GM21717 (cell line): ENCODE data around the gene DPP7.
A peak's percentile ranks its signal among the peaks of the same experiment; 100 is the strongest.
"Not testable (repeated sequence)": the region's sequence is repeated elsewhere in the genome, so short reads cannot be mapped to it uniquely, and the experiment has no call there.

Source experiments
- ATAC-seq: cut with Tn5 transposase; IDR thresholded peaks from one replicate; pipeline ENCODE4 v1.9.1; 2021; ENCODE audit warnings: mild to moderate bottlenecking, moderate library complexity; ENCODE audit not compliant: unreplicated experiment

Gene DPP7

GRCh38 chr9:137075275-137075775, 39.2 kb downstream of the DPP7 start:
- no peak for ATAC-seq

GRCh38 chr9:137074657-137075274, 39.8 kb downstream of the DPP7 start:
- ATAC-seq, result no peak

GRCh38 chr9:137073992-137074399, 40.5 kb downstream of the DPP7 start:
- ATAC-seq, result no peak

- no peak for ATAC-seq
Observed at GRCh38 chr9:137071282-137071681, 43.3 kb downstream of the DPP7 start.

- no peak for ATAC-seq
Observed at GRCh38 chr9:137070906-137071275, 43.6 kb downstream of the DPP7 start.

- ATAC-seq, result peak; percentile 47
Observed at GRCh38 chr9:137070201-137070905, 44.2 kb downstream of the DPP7 start, which contains the start of gene SAPCD2. Gene SAPCD2 (minus strand): TSS chr9:137070557. CDS start chr9:137070460, 97 bp downstream.

- ATAC-seq, result no peak
Observed at GRCh38 chr9:137069508-137070091, 44.9 kb downstream of the DPP7 start.

GRCh38 chr9:137068539-137069507, 45.7 kb downstream of the DPP7 start:
- no peak for ATAC-seq

GRCh38 chr9:137067860-137068538, 46.5 kb downstream of the DPP7 start:
- ATAC-seq, result no peak

- ATAC-seq, result no peak
Observed at GRCh38 chr9:137066096-137066861, 48.3 kb downstream of the DPP7 start.

- no peak for ATAC-seq
Observed at GRCh38 chr9:137065336-137065967, 49.1 kb downstream of the DPP7 start.

- no peak for ATAC-seq
Observed at GRCh38 chr9:137064880-137065164, 49.7 kb downstream of the DPP7 start.

- no peak for ATAC-seq
Observed at GRCh38 chr9:137064027-137064879, 50.3 kb downstream of the DPP7 start.

- ATAC-seq, result no peak
Observed at GRCh38 chr9:137063311-137064026, 51.1 kb downstream of the DPP7 start.

- not testable (repeated sequence) for ATAC-seq
Observed at GRCh38 chr9:137062798-137063197, 51.7 kb downstream of the DPP7 start.

- ATAC-seq, result no peak
Observed at GRCh38 chr9:137062384-137062783, 52.1 kb downstream of the DPP7 start.
